ENCODE results near the gene GALNT9. TPM values are rescaled to one million over a fixed set of nuclear protein-coding genes. Genes with fewer than 3 reads are reported as not detected.

GALNT9 gene
- total RNA-seq, 1 experiment from 2014 or later: 0.45 TPM

DNA sequence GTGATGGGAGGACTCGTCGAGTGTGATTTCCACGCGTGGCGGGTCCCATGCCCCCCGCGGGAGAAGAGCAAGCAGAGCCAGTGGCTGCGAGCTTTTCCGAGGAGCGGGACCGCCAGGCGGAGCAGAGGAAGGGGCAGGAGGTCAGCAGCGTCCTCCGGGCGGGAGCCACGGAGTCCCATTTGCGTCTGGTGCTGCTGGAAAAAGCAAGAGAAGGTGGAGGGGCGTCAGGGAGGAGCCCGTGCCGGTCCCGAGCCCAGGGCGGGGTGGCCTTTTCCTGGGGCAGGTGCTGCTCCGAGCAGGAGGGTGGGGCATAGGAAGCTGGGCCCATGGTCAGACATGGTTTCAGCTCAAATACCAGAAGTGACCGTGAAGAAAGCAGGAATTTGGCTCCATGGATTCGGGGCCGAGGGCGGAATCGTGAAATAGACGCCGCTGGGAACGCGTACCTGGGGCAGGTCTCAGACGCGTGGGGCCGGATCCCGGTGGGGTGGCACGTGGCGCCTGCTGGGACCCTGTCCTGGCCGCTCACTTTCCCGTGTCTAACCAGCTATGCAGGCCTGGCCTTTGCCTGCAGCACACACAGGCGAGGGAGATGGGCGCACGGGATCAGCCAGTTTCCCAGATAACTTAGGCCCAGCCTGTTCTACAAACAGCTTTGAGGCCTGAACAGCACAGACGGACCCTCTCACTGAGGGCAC lies 60.0 kb downstream of the GALNT9 start:
- Histone ChIP-seq H3K4me3 (ENCODE audit: low read depth, low read length) (no peak overlapping the region), H3K36me3 (ENCODE audit: control insufficient read depth, insufficient read depth, low read length) (no peaks in the 10 kb centered on the region), H3K4me1 (0 out of 2 replicates have a peak, but pooled peaks cover 3% of the 10 kb centered on the region), H3K9me3 (no peaks in the 10 kb centered on the region), H3K27me3 (replicated peaks; ENCODE audit: control insufficient read depth, insufficient read depth, low read length) (no peaks in the 10 kb centered on the region)
- no peak for DNase-seq
- H3K27me3 Mint-ChIP-seq (ENCODE audit: insufficient read depth, unreplicated experiment): peaks cover 3% of the 10 kb centered on the region
- ChIA-PET CTCF (no interaction called here), POLR2A (no interaction called here)
- no peaks in the 10 kb centered on the region for H3K9me3 Mint-ChIP-seq (ENCODE audit: unreplicated experiment)
- BruUV-seq (replicated peaks): no TSS peak
- H3K27ac Mint-ChIP-seq (ENCODE audit: unreplicated experiment): no peak overlapping the region
- no peaks in the 10 kb centered on the region for H3K4me1 Mint-ChIP-seq (ENCODE audit: low read depth, unreplicated experiment)
- H3K4me3 Mint-ChIP-seq (ENCODE audit: unreplicated experiment): no peak overlapping the region
- H3K36me3 Mint-ChIP-seq (ENCODE audit: insufficient read depth, unreplicated experiment): no peaks in the 10 kb centered on the region
- TF ChIP-seq, protein P1, sequence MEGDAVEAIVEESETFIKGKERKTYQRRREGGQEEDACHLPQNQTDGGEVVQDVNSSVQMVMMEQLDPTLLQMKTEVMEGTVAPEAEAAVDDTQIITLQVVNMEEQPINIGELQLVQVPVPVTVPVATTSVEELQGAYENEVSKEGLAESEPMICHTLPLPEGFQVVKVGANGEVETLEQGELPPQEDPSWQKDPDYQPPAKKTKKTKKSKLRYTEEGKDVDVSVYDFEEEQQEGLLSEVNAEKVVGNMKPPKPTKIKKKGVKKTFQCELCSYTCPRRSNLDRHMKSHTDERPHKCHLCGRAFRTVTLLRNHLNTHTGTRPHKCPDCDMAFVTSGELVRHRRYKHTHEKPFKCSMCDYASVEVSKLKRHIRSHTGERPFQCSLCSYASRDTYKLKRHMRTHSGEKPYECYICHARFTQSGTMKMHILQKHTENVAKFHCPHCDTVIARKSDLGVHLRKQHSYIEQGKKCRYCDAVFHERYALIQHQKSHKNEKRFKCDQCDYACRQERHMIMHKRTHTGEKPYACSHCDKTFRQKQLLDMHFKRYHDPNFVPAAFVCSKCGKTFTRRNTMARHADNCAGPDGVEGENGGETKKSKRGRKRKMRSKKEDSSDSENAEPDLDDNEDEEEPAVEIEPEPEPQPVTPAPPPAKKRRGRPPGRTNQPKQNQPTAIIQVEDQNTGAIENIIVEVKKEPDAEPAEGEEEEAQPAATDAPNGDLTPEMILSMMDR (IDR thresholded peaks at IDR 0.05; ENCODE audit: insufficient read depth in 1 of 2, low read depth in 1 of 2, low read length in 1 of 2, severe bottlenecking in 1 of 2, unreplicated experiment in 1 of 2): no peak
- intact Hi-C loops (cut with micrococcal nuclease; ENCODE audit: unreplicated experiment): no loop called here

DNA sequence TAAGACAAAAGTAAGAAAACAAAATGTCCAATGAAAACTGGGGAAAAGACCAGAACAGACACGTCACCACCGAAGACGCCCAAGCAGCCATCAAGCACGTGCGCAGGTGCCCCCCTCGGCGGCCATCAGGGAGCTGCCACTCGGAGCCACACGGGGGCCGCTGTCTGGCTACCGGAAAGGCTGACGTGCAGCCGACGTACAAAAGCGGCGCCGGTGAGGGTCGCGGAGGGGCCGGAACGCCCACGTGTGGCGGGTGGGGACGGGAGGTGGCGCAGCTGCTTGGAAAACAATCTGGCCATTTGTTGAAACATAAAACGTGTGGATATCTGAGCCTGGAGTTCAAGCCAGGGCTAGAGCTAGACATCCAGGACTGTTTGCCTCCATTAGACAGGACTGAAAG lies 60.7 kb downstream of the GALNT9 start:
- no peaks in the 10 kb centered on the region for H3K27me3 ChIP-seq (replicated peaks; ENCODE audit: control insufficient read depth, insufficient read depth, low read length)
- TF ChIP-seq, protein P1 (IDR thresholded peaks at IDR 0.05; ENCODE audit: insufficient read depth in 1 of 2, low read depth in 1 of 2, low read length in 1 of 2, severe bottlenecking in 1 of 2, unreplicated experiment in 1 of 2): no peak
- no peak overlapping the region for H3K27ac Mint-ChIP-seq (ENCODE audit: unreplicated experiment)
- POLR2A ChIA-PET: no interaction called here
- H3K36me3 ChIP-seq (ENCODE audit: control insufficient read depth, insufficient read depth, low read length): no peaks in the 10 kb centered on the region
- intact Hi-C loops (cut with micrococcal nuclease; ENCODE audit: unreplicated experiment): no loop called here
- H3K4me3 Mint-ChIP-seq (ENCODE audit: unreplicated experiment): no peak overlapping the region
- H3K4me1 ChIP-seq: 0 out of 2 replicates have a peak, but pooled peaks cover 3% of the 10 kb centered on the region
- H3K9me3 Mint-ChIP-seq (ENCODE audit: unreplicated experiment): no peaks in the 10 kb centered on the region
- no peak overlapping the region for H3K4me3 ChIP-seq (ENCODE audit: low read depth, low read length)
- H3K36me3 Mint-ChIP-seq (ENCODE audit: insufficient read depth, unreplicated experiment): no peaks in the 10 kb centered on the region
- peaks cover 3% of the 10 kb centered on the region for H3K27me3 Mint-ChIP-seq (ENCODE audit: insufficient read depth, unreplicated experiment)
- no peaks in the 10 kb centered on the region for H3K4me1 Mint-ChIP-seq (ENCODE audit: low read depth, unreplicated experiment)
- CTCF ChIA-PET: no interaction called here
- no peak for DNase-seq
- no peaks in the 10 kb centered on the region for H3K9me3 ChIP-seq
- no TSS peak for BruUV-seq (replicated peaks)

DNA sequence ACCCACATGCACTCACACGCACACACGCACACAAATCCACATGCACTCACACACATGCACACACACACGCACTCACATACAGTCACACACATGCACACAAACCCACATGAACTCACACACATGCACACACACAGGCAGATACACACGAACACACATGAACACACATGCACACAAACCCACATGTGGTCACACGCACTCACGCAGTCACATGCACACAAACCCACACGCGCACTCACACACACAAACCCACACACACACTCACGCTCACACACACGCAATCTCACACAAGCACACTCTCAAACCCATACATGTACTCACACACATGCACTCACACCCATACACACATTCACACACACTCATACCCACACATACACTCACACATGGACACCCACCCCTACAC lies 61.5 kb downstream of the GALNT9 start:
- Histone ChIP-seq H3K27me3 (replicated peaks; ENCODE audit: control insufficient read depth, insufficient read depth, low read length) (no peaks in the 10 kb centered on the region), H3K4me1 (0 out of 2 replicates have a peak, but pooled peaks cover 2% of the 10 kb centered on the region), H3K36me3 (ENCODE audit: control insufficient read depth, insufficient read depth, low read length) (no peaks in the 10 kb centered on the region), H3K9me3 (no peaks in the 10 kb centered on the region), H3K4me3 (ENCODE audit: low read depth, low read length) (no peak overlapping the region)
- BruUV-seq (replicated peaks): no TSS peak
- CTCF ChIA-PET: no interaction called here
- H3K4me3 Mint-ChIP-seq (ENCODE audit: unreplicated experiment): no peak overlapping the region
- intact Hi-C loops (cut with micrococcal nuclease; ENCODE audit: unreplicated experiment): no loop called here
- H3K36me3 Mint-ChIP-seq (ENCODE audit: insufficient read depth, unreplicated experiment): no peaks in the 10 kb centered on the region
- DNase-seq: no peak
- H3K27ac Mint-ChIP-seq (ENCODE audit: unreplicated experiment): no peak overlapping the region
- no peaks in the 10 kb centered on the region for H3K4me1 Mint-ChIP-seq (ENCODE audit: low read depth, unreplicated experiment)
- H3K9me3 Mint-ChIP-seq (ENCODE audit: unreplicated experiment): no peaks in the 10 kb centered on the region
- TF ChIP-seq, protein P1 (IDR thresholded peaks at IDR 0.05; ENCODE audit: insufficient read depth in 1 of 2, low read depth in 1 of 2, low read length in 1 of 2, severe bottlenecking in 1 of 2, unreplicated experiment in 1 of 2): no peak
- peaks cover 6% of the 10 kb centered on the region for H3K27me3 Mint-ChIP-seq (ENCODE audit: insufficient read depth, unreplicated experiment)
- POLR2A ChIA-PET: no interaction called here
